ENCODE data around the gene GAA.
"Not testable (repeated sequence)": the region's sequence is repeated elsewhere in the genome, so short reads cannot be mapped to it uniquely, and the experiment has no call there.

Gene GAA

DNA sequence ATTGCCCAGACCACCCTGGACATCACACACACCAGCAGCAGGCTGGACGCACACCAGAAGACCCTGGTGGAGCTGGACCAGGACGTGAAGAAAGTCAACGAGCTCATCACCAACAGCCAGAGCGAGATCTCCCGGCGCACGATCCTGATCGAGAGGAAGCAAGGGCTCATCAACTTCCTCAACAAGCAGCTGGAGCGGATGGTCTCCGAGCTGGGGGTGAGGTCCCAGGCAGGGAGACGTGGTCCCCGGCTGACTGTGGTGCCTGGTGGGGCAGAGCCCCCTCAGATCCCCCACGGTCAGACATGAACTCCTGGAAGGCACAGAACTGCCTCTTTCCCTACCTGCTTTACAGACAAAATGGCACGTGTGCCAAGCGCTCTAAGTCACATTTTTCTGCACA lies 16.6 kb upstream of the GAA start:
- no peak for DNase-seq

DNA sequence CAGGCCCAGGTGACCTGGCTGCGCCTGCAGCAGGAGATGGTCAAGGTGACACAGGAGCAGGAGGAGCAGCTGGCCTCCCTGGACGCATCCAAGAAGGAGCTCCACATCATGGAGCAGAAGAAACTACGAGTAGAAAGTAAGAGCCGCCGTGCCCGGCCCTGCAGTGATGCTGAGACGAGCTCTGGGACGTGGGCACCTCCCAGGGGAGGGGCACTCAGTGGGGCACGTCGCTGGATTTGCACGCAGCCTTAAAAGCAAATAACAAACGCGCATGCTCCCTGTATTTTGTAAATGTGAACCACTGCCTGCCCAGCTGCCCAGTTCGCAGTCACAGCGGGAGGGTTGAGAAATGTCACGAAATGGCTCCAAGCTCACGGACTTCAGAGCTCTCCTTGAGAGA lies 15.3 kb upstream of the GAA start:
- DNase-seq, result no peak

DNA sequence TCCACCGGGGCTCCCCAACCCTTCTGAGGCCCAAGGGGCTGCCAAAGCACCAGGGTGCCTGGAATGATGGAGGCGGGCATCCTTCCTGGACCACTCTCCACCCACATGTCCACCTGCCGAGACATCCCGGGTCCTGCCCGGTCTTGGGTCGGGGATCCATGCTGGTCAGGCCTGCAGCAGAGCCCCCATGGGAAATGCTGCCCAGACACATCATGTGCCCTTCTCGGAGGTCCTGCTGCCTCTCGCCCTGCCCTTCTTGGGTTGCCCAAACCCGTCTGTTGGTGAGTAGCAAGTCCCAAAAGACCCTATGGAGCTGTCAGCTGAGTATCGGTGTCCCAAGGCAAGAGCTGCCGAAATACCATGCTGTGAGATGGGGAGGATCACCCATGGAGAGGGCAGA lies 14.8 kb upstream of the GAA start:
- DNase-seq, result no peak

DNA sequence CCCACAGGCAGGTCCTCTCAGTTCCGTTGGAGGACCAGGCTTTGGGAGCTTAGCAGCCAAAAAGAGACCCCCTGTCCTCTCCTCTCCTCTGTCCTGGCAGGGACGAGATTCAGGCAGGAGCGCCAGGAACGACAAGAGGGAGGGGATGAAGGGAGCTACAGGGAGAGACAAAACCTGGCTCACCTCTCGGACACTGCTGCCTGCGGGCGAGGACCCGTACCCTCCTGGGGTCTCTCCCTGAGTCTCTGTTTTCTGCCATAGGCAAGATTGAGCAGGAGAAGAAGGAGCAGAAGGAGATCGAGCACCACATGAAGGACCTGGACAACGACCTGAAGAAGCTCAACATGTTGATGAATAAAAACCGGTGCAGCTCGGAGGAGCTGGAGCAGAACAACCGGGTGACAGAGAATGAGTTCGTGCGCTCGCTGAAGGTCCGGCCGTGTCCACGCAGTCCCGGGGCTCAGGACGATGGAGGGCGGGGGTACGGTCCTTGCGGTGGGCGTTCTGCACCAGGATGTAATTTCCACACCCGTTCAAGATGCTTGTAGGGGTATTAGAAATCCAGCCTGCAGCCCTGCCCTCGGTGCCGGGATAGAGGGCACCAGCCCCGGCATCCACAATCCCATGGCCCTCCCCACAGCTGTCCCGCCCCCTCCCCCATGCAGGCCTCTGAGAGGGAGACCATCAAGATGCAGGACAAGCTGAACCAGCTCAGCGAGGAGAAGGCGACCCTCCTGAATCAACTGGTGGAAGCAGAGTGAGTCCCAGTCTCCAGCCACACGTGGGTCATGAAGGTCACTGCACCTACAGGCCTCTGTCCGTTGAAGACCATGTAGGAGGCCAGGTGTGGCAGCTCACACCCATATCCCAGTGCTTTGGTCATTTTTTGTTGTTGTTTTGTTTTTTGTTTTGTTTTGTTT lies 13.8 kb upstream of the GAA start:
- DNase-seq, result no peak

DNA sequence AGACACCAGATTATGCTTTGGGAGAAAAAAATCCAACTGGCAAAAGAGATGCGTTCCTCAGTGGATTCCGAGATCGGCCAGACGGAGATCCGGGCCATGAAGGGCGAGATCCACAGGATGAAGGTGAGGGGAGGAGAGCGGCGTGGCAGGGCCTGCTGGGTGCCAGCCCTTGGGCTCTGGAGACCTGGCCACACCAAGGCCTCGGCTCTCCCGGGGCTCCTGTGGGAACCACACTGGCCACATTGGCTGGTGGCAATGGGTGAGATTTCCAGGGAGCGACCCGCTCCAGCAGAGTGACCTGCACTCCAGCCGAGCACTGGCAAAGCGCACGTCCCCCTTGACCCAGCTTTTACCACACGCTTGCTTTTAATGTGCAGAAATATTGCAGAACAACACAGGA lies 11.6 kb upstream of the GAA start:
- DNase-seq, result no peak

DNA sequence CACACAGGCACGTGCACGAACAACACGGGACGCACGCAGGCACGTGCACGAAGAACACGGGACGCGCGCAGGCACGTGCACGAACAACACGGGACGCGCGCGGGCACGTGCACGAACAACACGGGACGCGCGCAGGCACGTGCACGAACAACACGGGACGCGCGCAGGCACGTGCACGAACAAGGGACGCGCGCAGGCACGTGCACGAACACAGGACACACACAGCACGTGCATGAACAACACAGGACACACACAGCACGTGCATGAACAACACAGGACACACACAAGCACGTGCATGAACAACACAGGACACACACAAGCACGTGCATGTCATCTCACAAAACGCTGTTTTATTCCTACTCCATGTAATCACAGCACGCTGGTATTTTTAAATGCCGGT lies 11.2 kb upstream of the GAA start:
- not testable (repeated sequence) for DNase-seq

DNA sequence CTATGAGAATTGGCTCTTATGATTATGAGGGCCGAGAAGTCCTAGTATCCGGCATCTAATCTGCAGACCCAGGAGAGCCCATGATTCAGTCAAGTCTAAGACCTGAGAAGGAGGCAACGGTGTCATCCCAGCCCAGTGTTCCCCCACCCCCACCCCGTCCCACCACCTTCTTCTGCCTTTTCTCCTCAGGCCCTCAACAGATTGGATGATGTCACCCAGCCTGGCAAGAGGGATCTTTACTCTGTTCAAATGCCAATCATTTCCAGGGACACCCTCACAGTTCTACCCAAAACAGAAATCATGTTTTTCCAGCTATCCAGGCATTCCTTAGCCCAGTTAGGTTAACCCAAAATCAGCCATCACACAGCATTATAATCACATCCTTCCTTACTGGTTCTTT lies 10.0 kb upstream of the GAA start:
- DNase-seq, result no peak

DNA sequence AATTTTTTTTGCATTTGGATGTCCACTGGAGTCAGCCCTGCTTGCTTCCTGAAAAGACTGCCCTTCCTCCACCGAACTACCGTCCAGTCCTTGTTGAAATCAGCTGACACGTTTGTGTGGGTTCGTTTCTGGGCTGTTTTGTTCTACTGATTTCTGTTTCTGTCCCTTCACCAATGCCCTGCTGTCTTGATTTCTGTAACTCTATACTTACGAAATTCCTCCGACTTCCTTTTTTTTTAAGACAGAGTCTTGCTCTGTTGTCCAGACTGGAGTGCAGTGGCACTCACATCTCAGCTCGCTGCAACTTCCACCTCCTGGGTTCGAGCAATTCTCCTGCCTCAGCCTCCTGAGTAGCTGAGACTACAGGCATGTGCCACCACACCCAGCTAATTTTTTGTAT lies 8.4 kb upstream of the GAA start:
- DNase-seq, result no peak

DNA sequence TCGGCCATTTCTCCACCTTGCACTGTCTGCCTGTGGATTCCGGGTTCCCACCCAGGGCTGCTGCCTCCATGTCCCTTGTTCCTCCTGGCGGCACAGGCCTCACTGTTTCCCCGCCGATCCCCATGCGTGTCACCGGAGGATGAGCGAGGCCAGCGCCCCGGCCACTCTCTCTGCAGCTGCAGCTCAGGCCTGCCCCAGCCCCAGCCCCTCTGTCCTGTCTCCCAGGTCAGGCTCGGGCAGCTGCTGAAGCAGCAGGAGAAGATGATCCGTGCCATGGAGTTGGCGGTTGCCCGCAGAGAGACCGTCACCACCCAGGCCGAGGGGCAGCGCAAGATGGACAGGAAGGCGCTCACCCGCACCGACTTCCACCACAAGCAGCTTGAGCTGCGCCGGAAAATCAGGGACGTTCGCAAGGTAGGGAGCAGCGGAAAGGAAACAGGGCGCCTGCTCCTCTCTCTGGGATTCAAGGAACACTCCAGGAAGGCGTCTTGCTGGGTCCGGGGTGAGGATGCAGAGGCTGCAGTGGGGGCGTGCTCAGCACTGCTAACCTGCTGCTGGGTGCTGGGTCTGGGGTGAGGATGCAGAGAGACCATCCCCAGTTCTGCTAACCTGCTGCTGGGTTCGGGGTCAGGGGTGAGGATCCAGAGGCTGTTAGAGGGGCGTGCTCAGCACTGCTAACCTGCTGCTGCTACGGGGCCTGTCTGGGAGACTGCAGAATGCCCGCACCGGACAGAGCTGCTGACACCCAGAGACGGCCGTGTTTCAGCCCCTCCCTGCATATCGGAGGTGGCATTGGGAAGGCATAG lies 6.1 kb upstream of the GAA start:
- no peak for DNase-seq

DNA sequence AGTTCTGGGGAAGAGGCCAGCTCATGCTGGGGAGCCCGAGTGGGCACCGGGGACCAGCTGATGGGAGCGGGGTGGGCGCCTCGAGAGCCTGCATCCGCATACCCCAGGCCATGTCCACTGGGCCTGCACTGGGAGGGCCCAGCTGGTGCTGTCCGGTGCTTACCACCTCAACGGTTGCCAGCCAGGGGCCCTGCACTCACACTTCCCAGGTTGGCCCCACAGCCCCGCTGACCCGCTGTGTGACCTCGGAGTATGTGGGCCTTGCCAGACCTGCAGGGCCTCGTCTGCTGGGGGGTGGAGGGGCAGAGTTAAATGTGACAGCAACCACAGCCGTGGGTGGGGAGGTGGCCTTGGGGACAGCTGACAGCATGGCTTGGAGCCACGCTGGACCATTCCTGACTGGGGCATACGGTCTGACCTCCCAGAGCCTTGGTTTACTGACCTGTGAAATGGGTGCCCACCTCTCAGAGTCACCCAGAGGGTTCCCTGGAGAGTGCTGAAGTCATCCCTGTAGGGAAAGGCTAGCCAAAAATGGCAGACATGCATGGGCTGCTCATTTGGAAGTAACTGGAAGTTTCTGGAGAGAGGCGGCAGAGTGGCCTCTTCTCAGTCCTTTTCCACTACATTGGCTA lies 5.4 kb upstream of the GAA start:
- DNase-seq, result no peak

DNA sequence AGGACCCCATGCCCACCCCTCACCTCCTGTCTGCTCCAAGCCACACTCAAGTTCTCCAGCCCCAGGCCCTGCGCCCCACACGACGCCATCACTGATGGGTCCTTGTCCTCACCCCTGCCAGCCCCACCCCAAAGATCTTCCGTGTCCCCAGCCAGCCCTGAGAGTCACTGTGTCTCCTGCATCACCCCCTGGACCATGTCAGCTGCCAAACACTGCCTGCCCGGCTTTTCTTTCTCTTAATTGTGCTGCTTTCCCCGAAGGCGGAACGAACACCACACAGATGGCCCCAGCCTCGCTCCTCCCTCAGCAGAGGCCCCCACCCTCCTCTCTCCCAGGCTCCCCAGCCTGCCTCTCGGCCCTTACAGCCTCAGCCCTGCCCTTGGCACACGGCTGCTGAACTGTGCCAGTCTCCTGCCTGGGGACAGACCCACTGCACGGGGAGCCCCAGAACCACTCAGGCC lies 4.8 kb upstream of the GAA start:
- no peak for DNase-seq

DNA sequence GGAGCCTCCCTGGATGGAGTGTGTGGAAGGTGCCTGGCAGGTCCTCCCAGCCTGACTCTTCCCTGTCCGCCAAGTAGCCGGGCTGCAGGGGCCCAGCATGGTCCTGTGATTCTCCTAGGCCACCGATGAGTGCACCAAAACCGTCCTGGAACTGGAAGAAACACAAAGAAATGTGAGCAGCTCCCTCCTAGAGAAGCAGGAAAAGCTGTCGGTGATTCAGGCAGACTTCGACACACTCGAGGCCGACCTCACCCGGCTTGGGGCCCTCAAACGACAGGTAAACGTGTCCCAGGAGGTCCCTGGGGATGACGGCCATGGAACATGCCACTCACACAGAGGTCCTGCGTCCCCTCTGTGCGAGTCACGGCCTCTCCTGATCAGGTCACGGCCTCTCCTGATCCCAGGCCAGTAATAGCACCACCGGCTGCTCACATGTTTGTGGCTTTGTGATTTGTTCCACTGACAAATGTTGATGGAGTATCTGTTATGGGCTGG lies 4.2 kb upstream of the GAA start:
- DNase-seq, result no peak

DNA sequence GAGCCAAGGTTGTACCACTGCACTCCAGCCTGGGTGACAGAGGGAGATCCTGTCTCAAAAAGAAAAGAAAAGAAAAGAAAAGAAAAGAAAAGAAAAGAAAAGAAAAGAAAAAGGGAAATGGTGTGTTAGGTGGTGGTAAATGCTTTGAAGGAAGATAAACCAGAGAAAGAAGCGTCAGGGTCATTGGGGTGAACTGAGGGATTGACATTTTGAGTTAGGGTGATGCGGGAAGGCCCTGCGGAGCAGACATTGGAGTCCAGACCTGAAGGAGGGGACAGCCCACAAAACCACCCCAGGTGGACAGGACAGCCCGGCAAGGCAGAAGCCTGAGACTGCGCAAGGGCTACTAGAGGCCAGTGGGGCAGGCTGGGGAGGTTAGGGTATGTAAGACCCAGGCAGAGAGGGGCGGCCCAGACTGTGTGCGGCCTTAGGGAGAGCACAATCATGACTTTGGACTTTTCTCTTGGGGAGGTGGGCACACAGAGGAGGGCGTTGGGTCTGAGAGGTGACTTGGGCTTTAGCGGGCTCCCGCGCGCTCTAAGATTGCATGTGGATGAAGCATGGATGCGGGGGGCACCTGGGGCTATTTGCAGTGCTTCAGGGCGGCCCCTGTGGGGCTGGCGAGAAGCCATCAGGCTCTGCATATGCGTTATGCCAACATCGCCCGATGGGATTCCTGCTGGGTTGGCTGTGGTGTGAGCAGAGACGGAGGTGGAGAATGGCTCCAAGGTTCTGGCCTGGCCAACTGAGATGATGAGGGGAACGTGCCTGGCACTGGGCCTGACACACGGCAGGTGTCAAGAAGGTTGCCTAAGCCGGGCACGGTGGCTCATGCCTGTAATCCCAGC lies 3.3 kb upstream of the GAA start:
- no peak for DNase-seq

DNA sequence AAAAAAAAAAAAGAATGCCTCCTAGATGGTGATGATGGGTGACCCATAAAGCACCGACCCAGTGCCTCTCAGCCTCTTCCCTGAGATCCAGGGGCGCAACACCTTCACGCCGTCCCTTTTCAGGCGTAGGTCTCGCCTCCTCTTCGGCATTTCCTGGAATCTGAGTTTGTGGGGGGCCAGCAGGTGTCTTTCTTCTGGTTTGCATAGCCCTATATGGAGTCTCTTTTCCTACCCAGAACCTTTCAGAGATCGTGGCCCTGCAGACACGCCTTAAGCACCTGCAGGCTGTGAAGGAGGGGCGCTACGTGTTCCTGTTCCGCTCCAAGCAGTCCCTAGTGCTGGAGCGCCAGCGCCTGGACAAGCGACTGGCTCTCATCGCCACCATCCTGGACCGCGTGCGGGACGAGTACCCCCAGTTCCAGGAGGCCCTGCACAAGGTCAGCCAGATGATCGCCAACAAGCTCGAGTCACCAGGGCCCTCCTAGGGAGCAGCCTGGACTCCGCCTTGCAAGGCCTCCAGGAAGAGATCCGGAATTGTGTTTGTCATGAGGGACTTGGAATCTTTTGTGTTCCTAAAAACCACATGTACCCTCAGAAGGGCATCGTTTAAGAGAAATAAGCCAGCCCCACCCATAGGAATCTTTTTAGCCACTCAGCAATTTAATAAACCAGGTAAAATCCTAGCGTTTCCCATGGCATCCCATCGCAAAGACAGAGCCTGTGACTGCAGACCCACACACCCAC lies 1.9 kb upstream of the GAA start:
- no peak for DNase-seq

DNA sequence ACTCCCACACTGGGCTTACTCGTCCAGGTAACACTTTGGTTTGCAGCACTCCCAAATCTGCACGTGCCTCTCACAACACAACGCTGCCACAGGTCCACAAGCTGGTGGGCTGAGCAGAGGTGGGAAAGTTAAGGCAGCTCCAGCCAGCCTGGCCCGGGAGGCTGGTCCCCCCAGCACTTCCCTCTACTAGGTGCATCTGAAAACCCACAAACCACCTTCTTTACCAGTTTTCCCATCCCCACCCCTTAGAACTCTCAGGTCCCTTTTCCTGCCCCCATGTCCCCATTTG lies 1.4 kb upstream of the GAA start:
- no peak for DNase-seq

DNA sequence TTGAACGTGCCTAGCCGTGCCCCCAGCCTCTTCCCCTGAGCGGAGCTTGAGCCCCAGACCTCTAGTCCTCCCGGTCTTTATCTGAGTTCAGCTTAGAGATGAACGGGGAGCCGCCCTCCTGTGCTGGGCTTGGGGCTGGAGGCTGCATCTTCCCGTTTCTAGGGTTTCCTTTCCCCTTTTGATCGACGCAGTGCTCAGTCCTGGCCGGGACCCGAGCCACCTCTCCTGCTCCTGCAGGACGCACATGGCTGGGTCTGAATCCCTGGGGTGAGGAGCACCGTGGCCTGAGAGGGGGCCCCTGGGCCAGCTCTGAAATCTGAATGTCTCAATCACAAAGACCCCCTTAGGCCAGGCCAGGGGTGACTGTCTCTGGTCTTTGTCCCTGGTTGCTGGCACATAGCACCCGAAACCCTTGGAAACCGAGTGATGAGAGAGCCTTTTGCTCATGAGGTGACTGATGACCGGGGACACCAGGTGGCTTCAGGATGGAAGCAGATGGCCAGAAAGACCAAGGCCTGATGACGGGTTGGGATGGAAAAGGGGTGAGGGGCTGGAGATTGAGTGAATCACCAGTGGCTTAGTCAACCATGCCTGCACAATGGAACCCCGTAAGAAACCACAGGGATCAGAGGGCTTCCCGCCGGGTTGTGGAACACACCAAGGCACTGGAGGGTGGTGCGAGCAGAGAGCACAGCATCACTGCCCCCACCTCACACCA lies 724 bp downstream of the GAA start:
- DNase-seq, result no peak

DNA sequence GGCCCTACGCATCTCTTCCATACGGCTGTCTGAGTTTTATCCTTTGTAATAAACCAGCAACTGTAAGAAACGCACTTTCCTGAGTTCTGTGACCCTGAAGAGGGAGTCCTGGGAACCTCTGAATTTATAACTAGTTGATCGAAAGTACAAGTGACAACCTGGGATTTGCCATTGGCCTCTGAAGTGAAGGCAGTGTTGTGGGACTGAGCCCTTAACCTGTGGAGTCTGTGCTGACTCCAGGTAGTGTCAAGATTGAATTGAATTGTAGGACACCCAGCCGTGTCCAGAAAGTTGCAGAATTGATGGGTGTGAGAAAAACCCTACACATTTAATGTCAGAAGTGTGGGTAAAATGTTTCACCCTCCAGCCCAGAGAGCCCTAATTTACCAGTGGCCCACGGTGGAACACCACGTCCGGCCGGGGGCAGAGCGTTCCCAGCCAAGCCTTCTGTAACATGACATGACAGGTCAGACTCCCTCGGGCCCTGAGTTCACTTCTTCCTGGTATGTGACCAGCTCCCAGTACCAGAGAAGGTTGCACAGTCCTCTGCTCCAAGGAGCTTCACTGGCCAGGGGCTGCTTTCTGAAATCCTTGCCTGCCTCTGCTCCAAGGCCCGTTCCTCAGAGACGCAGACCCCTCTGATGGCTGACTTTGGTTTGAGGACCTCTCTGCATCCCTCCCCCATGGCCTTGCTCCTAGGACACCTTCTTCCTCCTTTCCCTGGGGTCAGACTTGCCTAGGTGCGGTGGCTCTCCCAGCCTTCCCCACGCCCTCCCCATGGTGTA lies 1.5 kb downstream of the GAA start:
- DNase-seq, result no peak

DNA sequence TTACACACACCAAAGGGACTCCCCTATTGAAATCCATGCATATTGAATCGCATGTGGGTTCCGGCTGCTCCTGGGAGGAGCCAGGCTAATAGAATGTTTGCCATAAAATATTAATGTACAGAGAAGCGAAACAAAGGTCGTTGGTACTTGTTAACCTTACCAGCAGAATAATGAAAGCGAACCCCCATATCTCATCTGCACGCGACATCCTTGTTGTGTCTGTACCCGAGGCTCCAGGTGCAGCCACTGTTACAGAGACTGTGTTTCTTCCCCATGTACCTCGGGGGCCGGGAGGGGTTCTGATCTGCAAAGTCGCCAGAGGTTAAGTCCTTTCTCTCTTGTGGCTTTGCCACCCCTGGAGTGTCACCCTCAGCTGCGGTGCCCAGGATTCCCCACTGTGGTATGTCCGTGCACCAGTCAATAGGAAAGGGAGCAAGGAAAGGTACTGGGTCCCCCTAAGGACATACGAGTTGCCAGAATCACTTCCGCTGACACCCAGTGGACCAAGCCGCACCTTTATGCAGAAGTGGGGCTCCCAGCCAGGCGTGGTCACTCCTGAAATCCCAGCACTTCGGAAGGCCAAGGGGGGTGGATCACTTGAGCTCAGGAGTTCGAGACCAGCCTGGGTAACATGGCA lies 2.2 kb downstream of the GAA start:
- no peak for DNase-seq

DNA sequence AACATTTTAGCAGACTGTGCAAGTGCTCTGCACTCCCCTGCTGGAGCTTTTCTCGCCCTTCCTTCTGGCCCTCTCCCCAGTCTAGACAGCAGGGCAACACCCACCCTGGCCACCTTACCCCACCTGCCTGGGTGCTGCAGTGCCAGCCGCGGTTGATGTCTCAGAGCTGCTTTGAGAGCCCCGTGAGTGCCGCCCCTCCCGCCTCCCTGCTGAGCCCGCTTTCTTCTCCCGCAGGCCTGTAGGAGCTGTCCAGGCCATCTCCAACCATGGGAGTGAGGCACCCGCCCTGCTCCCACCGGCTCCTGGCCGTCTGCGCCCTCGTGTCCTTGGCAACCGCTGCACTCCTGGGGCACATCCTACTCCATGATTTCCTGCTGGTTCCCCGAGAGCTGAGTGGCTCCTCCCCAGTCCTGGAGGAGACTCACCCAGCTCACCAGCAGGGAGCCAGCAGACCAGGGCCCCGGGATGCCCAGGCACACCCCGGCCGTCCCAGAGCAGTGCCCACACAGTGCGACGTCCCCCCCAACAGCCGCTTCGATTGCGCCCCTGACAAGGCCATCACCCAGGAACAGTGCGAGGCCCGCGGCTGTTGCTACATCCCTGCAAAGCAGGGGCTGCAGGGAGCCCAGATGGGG lies 3.1 kb downstream of the GAA start:
- DNase-seq, result no peak

All from NK-92 treated with Interleukin-12 subunit alpha and Interleukin-12 subunit beta, amount 100 ng/mL, for 24 hours (cell line).